HL-60 (cell line): ENCODE measurements around the gene ACSS3.

Experiments
- TF ChIP-seq, protein P1 (sequence below): IDR thresholded peaks from one replicate; pipeline ENCODE4 v1.5.1; 2011; ENCODE audit warnings: low read length, control low read depth, inconsistent platforms; ENCODE audit not compliant: insufficient read depth
- TF ChIP-seq, protein P2 (sequence below): IDR thresholded peaks from 2 replicates; pipeline ENCODE4 v1.6.1; 2012; ENCODE audit warnings: low read depth; ENCODE audit not compliant: insufficient replicate concordance

- TF ChIP-seq, protein P1, sequence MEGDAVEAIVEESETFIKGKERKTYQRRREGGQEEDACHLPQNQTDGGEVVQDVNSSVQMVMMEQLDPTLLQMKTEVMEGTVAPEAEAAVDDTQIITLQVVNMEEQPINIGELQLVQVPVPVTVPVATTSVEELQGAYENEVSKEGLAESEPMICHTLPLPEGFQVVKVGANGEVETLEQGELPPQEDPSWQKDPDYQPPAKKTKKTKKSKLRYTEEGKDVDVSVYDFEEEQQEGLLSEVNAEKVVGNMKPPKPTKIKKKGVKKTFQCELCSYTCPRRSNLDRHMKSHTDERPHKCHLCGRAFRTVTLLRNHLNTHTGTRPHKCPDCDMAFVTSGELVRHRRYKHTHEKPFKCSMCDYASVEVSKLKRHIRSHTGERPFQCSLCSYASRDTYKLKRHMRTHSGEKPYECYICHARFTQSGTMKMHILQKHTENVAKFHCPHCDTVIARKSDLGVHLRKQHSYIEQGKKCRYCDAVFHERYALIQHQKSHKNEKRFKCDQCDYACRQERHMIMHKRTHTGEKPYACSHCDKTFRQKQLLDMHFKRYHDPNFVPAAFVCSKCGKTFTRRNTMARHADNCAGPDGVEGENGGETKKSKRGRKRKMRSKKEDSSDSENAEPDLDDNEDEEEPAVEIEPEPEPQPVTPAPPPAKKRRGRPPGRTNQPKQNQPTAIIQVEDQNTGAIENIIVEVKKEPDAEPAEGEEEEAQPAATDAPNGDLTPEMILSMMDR, result no peak
- TF ChIP-seq, protein P2, sequence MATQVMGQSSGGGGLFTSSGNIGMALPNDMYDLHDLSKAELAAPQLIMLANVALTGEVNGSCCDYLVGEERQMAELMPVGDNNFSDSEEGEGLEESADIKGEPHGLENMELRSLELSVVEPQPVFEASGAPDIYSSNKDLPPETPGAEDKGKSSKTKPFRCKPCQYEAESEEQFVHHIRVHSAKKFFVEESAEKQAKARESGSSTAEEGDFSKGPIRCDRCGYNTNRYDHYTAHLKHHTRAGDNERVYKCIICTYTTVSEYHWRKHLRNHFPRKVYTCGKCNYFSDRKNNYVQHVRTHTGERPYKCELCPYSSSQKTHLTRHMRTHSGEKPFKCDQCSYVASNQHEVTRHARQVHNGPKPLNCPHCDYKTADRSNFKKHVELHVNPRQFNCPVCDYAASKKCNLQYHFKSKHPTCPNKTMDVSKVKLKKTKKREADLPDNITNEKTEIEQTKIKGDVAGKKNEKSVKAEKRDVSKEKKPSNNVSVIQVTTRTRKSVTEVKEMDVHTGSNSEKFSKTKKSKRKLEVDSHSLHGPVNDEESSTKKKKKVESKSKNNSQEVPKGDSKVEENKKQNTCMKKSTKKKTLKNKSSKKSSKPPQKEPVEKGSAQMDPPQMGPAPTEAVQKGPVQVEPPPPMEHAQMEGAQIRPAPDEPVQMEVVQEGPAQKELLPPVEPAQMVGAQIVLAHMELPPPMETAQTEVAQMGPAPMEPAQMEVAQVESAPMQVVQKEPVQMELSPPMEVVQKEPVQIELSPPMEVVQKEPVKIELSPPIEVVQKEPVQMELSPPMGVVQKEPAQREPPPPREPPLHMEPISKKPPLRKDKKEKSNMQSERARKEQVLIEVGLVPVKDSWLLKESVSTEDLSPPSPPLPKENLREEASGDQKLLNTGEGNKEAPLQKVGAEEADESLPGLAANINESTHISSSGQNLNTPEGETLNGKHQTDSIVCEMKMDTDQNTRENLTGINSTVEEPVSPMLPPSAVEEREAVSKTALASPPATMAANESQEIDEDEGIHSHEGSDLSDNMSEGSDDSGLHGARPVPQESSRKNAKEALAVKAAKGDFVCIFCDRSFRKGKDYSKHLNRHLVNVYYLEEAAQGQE, result no peak
Observed at GRCh38 chr12:81207173-81207572, 129.3 kb downstream of the ACSS3 start.
